HepG2 (cell line): ENCODE measurements around the gene FOSB. TPM values are rescaled to one million over a fixed set of nuclear protein-coding genes. Genes with fewer than 3 reads are reported as not detected.

ENCODE experiments used
- ATAD3A ChIP-seq: sonication (generic); formaldehyde crosslinking; IDR thresholded peaks from 2 replicates; pipeline ENCODE4 v1.4.0; 2020; ENCODE audit warnings: missing genetic modification reagents
- CCAR2 ChIP-seq: fragments of 200-400 bp; formaldehyde crosslinking; optimal IDR thresholded peaks from 2 replicates; pipeline ENCODE3; 2018; ENCODE audit warnings: low read depth, mild to moderate bottlenecking, low read length, moderate library complexity
- ETV5 ChIP-seq: IDR thresholded peaks from 2 replicates; pipeline ENCODE4 v1.6.1; 2018; ENCODE audit warnings: missing biosample characterization, missing genetic modification reagents, inconsistent platforms, borderline replicate concordance
- MBD4 ChIP-seq: IDR thresholded peaks from 2 replicates; pipeline ENCODE4 v1.6.1; 2012; ENCODE audit warnings: low read length, inconsistent platforms, borderline replicate concordance
- NAIF1 ChIP-seq: sonication (generic); formaldehyde crosslinking; IDR thresholded peaks from 2 replicates; pipeline ENCODE4 v1.5.0; 2020; ENCODE audit warnings: mild to moderate bottlenecking, missing genetic modification reagents, borderline replicate concordance
- NFE2L2 ChIP-seq: fragments of 150-350 bp; IDR thresholded peaks from 2 replicates; pipeline ENCODE4 v1.6.1; 2014; ENCODE audit warnings: low read length
- POLR2AphosphoS2 ChIP-seq: IDR thresholded peaks from 2 replicates; pipeline ENCODE4 v1.6.1; 2011; ENCODE audit warnings: low read depth, low read length, improper control_type of control experiment
- RAD21 ChIP-seq: fragments of 450-650 bp; formaldehyde crosslinking; IDR thresholded peaks from 2 replicates; pipeline ENCODE4 v1.5.0; 2020; ENCODE audit warnings: mild to moderate bottlenecking
- SUZ12 ChIP-seq: fragments of 150-350 bp; IDR thresholded peaks from 2 replicates; pipeline ENCODE4 v1.6.1; 2014; ENCODE audit warnings: low read depth, low read length
- THAP11 ChIP-seq: IDR thresholded peaks from 2 replicates; pipeline ENCODE4 v1.6.1; 2016; ENCODE audit warnings: missing biosample characterization, missing genetic modification reagents
- TOPORS ChIP-seq: sonication (generic); formaldehyde crosslinking; IDR thresholded peaks from 2 replicates; pipeline ENCODE4 v1.8.0; 2023; ENCODE audit warnings: mild to moderate bottlenecking, missing genetic modification reagents
- TSC22D2 ChIP-seq: sonication (generic); formaldehyde crosslinking; IDR thresholded peaks from 2 replicates; pipeline ENCODE4 v1.5.1; 2020; ENCODE audit warnings: missing genetic modification reagents, mild to moderate bottlenecking, borderline replicate concordance
- YEATS2 ChIP-seq: sonication (generic); formaldehyde crosslinking; IDR thresholded peaks from 2 replicates; pipeline ENCODE4 v1.4.0; 2020; ENCODE audit warnings: missing genetic modification reagents, borderline replicate concordance
- ZC3H4 ChIP-seq: sonication (generic); formaldehyde crosslinking; IDR thresholded peaks from 2 replicates; pipeline ENCODE4 v1.4.0; 2020; ENCODE audit warnings: missing genetic modification reagents, borderline replicate concordance
- ZFAT ChIP-seq: sonication (generic); formaldehyde crosslinking; conservative IDR thresholded peaks from 2 replicates; pipeline ENCODE4 v1.8.1; 2023; ENCODE audit warnings: missing genetic modification reagents, inconsistent platforms
- ZFP82 ChIP-seq: sonication (generic); formaldehyde crosslinking; IDR thresholded peaks from 2 replicates; pipeline ENCODE4 v1.5.1; 2020; ENCODE audit warnings: mild to moderate bottlenecking, missing genetic modification reagents, borderline replicate concordance
- ZFP90 ChIP-seq: sonication (generic); formaldehyde crosslinking; IDR thresholded peaks from 2 replicates; pipeline ENCODE4 v1.8.0; 2022; ENCODE audit warnings: missing genetic modification reagents, mild to moderate bottlenecking, inconsistent platforms, borderline replicate concordance
- ZNF543 ChIP-seq: sonication (generic); formaldehyde crosslinking; IDR thresholded peaks from 2 replicates; pipeline ENCODE4 v1.4.0; 2020; ENCODE audit warnings: mild to moderate bottlenecking, missing genetic modification reagents
- ZNF879 ChIP-seq: sonication (generic); formaldehyde crosslinking; IDR thresholded peaks from 2 replicates; pipeline ENCODE4 v1.8.1; 2023; ENCODE audit warnings: missing genetic modification reagents
- polyA plus RNA-seq, 8 experiments: library from polyadenylated mRNA; depleted of rRNA in 3 of 8; stranded (reverse) in 7 of 8; unstranded in 1 of 8; fragments of >200 nt; fragmentation: Illumina TruSeq in 4 of 8; extraction: Trizol in 4 of 8; gene quantifications; 2 replicates each; pipeline versions ENCODE4 v1.2.1 to v1.2.3, GENCODE V29; 2011 to 2016; ENCODE audit warnings: low read depth in 4 of 8, missing spikeins in 1 of 8, mixed read lengths in 1 of 8; ENCODE audit not compliant: insufficient read depth in 1 of 8
- total RNA-seq, 5 experiments: library from RNA; depleted of rRNA; stranded (reverse); fragments of >200 nt; fragmentation: Illumina TruSeq; extraction: Trizol; gene quantifications; 2 replicates each; pipeline ENCODE4 v1.2.3, GENCODE V29; 2016; ENCODE audit warnings: low read depth in 1 of 5
- TF ChIP-seq, protein P1 (sequence below): sonication (generic); formaldehyde crosslinking; IDR thresholded peaks from 2 replicates; pipeline ENCODE4 v1.5.1; 2020; ENCODE audit warnings: missing genetic modification reagents, mild to moderate bottlenecking, borderline replicate concordance
- TF ChIP-seq, protein P2 (sequence below): sonication (generic); formaldehyde crosslinking; IDR thresholded peaks from 2 replicates; pipeline ENCODE4 v1.9.0; 2022; ENCODE audit warnings: low read depth, missing genetic modification reagents
- TF ChIP-seq, protein P3 (sequence below): sonication (generic); formaldehyde crosslinking; IDR thresholded peaks from 2 replicates; pipeline ENCODE4 v1.4.0; 2020; ENCODE audit warnings: low read depth, mild to moderate bottlenecking, missing genetic modification reagents
- TF ChIP-seq, protein P4 (sequence below): IDR thresholded peaks from 2 replicates; pipeline ENCODE4 v1.6.1; 2016; ENCODE audit warnings: mild to moderate bottlenecking
- TF ChIP-seq, protein P5 (sequence below): sonication (generic); formaldehyde crosslinking; IDR thresholded peaks from 2 replicates; pipeline ENCODE4 v1.5.0; 2020; ENCODE audit warnings: missing genetic modification reagents, mild to moderate bottlenecking, borderline replicate concordance

The FOSB gene
- total and polyA plus RNA-seq, 2 of the 13 experiments (the other 11 are each of a cell fraction or from before 2014, with no cell fraction given): 2.8 to 6.0 TPM

GRCh38 chr19:45514376-45515051 is 46.7 kb downstream of the FOSB start (continued):
- TF ChIP-seq, protein P1, sequence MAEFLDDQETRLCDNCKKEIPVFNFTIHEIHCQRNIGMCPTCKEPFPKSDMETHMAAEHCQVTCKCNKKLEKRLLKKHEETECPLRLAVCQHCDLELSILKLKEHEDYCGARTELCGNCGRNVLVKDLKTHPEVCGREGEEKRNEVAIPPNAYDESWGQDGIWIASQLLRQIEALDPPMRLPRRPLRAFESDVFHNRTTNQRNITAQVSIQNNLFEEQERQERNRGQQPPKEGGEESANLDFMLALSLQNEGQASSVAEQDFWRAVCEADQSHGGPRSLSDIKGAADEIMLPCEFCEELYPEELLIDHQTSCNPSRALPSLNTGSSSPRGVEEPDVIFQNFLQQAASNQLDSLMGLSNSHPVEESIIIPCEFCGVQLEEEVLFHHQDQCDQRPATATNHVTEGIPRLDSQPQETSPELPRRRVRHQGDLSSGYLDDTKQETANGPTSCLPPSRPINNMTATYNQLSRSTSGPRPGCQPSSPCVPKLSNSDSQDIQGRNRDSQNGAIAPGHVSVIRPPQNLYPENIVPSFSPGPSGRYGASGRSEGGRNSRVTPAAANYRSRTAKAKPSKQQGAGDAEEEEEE (CRISPR knock-in tag): no peak
- TF ChIP-seq, protein P2, sequence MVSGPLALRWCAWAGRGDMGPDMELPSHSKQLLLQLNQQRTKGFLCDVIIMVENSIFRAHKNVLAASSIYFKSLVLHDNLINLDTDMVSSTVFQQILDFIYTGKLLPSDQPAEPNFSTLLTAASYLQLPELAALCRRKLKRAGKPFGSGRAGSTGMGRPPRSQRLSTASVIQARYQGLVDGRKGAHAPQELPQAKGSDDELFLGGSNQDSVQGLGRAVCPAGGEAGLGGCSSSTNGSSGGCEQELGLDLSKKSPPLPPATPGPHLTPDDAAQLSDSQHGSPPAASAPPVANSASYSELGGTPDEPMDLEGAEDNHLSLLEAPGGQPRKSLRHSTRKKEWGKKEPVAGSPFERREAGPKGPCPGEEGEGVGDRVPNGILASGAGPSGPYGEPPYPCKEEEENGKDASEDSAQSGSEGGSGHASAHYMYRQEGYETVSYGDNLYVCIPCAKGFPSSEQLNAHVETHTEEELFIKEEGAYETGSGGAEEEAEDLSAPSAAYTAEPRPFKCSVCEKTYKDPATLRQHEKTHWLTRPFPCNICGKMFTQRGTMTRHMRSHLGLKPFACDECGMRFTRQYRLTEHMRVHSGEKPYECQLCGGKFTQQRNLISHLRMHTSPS (CRISPR knock-in tag): peak; percentile 91
- TF ChIP-seq, protein P3, sequence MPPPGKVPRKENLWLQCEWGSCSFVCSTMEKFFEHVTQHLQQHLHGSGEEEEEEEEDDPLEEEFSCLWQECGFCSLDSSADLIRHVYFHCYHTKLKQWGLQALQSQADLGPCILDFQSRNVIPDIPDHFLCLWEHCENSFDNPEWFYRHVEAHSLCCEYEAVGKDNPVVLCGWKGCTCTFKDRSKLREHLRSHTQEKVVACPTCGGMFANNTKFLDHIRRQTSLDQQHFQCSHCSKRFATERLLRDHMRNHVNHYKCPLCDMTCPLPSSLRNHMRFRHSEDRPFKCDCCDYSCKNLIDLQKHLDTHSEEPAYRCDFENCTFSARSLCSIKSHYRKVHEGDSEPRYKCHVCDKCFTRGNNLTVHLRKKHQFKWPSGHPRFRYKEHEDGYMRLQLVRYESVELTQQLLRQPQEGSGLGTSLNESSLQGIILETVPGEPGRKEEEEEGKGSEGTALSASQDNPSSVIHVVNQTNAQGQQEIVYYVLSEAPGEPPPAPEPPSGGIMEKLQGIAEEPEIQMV (CRISPR knock-in tag): no peak
- no peak for TF ChIP-seq TOPORS (CRISPR knock-in tag)
- TF ChIP-seq, protein P4, sequence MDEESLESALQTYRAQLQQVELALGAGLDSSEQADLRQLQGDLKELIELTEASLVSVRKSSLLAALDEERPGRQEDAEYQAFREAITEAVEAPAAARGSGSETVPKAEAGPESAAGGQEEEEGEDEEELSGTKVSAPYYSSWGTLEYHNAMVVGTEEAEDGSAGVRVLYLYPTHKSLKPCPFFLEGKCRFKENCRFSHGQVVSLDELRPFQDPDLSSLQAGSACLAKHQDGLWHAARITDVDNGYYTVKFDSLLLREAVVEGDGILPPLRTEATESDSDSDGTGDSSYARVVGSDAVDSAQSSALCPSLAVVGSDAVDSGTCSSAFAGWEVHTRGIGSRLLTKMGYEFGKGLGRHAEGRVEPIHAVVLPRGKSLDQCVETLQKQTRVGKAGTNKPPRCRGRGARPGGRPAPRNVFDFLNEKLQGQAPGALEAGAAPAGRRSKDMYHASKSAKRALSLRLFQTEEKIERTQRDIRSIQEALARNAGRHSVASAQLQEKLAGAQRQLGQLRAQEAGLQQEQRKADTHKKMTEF (CRISPR knock-in tag): peak; percentile 86; the same call in 1 of the 2 replicates
- TF ChIP-seq YEATS2: no peak; the same call in 1 of the 2 replicates
- no peak for TF ChIP-seq ZNF879 (CRISPR knock-in tag)
- no peak for TF ChIP-seq POLR2AphosphoS2
- TF ChIP-seq ETV5: peak; percentile 28; the same call in 1 of the 2 replicates
- TF ChIP-seq SUZ12: no peak
- no peak for TF ChIP-seq ATAD3A (CRISPR knock-in tag)
- no peak for TF ChIP-seq CCAR2
- TF ChIP-seq ZNF543 (CRISPR knock-in tag): no peak
- no peak for TF ChIP-seq ZFP82
- TF ChIP-seq ZFP90 (CRISPR knock-in tag): no peak; the same call in 1 of the 2 replicates
- TF ChIP-seq ZC3H4 (CRISPR knock-in tag): no peak
- no peak for TF ChIP-seq ZFAT
- no peak for TF ChIP-seq TSC22D2
- TF ChIP-seq, protein P5, sequence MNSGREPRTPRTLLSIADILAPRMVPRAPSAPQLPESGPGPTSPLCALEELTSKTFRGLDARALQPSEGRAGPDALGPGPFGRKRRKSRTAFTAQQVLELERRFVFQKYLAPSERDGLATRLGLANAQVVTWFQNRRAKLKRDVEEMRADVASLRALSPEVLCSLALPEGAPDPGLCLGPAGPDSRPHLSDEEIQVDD: no peak
- peak; percentile 60 for TF ChIP-seq THAP11
- no peak for TF ChIP-seq MBD4
- no peak for TF ChIP-seq NFE2L2
- no peak for TF ChIP-seq NAIF1 (CRISPR knock-in tag)
- TF ChIP-seq RAD21 (CRISPR knock-in tag): peak; percentile 44; the same call in 1 of the 2 replicates
